Activated CD8-positive, alpha-beta memory T cell treated with anti-CD3 and anti-CD28 coated beads, Interleukin-2, amount 50 U/mL, for 1 hour (primary cell): ENCODE data around the gene IL23A.
"Not testable (repeated sequence)": the region's sequence is repeated elsewhere in the genome, so short reads cannot be mapped to it uniquely, and the experiment has no call there.

Source experiments
- DNase-seq: peaks from one replicate; pipeline ENCODE4 v3.0.0-alpha.2; 2020; ENCODE audit errors: extremely low read depth

Gene IL23A

GRCh38 chr12:56326126-56326525 lies 12.6 kb upstream of the IL23A start:
- DNase-seq = no peak

- no peak for DNase-seq
These were observed 12.2 kb upstream of the IL23A start for GRCh38 chr12:56326533-56326932.

- DNase-seq = no peak
These were observed 7.7 kb upstream of the IL23A start for GRCh38 chr12:56330936-56331490.

- no peak for DNase-seq
These were observed 6.0 kb upstream of the IL23A start for GRCh38 chr12:56332512-56333196.

- DNase-seq = no peak
These were observed 5.4 kb upstream of the IL23A start for GRCh38 chr12:56333197-56333678.

GRCh38 chr12:56333679-56334489 lies 4.8 kb upstream of the IL23A start, which contains the start of gene PAN2:
Gene PAN2, minus strand, starts transcription at chr12:56334000. Its CDS starts 906 bp downstream, at chr12:56333094.
- DNase-seq = peak; percentile 86

GRCh38 chr12:56334490-56334793 lies 4.2 kb upstream of the IL23A start:
- DNase-seq = no peak

- DNase-seq = not testable (repeated sequence)
These were observed 3.2 kb upstream of the IL23A start for GRCh38 chr12:56335527-56335926.

- DNase-seq = no peak
These were observed 2.1 kb upstream of the IL23A start for GRCh38 chr12:56336361-56337167.

GRCh38 chr12:56337753-56338251 lies 882 bp upstream of the IL23A start:
- no peak for DNase-seq

- no peak for DNase-seq
These were observed 406 bp downstream of the IL23A start for GRCh38 chr12:56339158-56339422.

- no peak for DNase-seq
These were observed 2.9 kb downstream of the IL23A start for GRCh38 chr12:56341616-56342015.

- not testable (repeated sequence) for DNase-seq
These were observed 3.6 kb downstream of the IL23A start for GRCh38 chr12:56342290-56342689.

GRCh38 chr12:56346675-56347074 lies 8.0 kb downstream of the IL23A start:
- DNase-seq = no peak

- DNase-seq = not testable (repeated sequence)
These were observed 8.6 kb downstream of the IL23A start for GRCh38 chr12:56347255-56347654.

GRCh38 chr12:56348776-56349175 lies 10.1 kb downstream of the IL23A start:
- no peak for DNase-seq

- DNase-seq = no peak
These were observed 12.0 kb downstream of the IL23A start for GRCh38 chr12:56350662-56351061.

GRCh38 chr12:56351325-56351724 lies 12.6 kb downstream of the IL23A start:
- DNase-seq = no peak

GRCh38 chr12:56358836-56359532 lies 20.3 kb downstream of the IL23A start:
- DNase-seq = no peak

- DNase-seq = peak; percentile 98
These were observed 21.4 kb downstream of the IL23A start, which contains the start of gene STAT2 for GRCh38 chr12:56359851-56360767. Gene STAT2, minus strand, starts transcription at chr12:56360107. Its CDS starts 3,536 bp downstream, at chr12:56356571.
